HG03521 (cell line): ENCODE measurements around the gene GATD1.

Source experiments
- ATAC-seq: cut with Tn5 transposase; IDR thresholded peaks from one replicate; pipeline ENCODE4 v1.9.1; 2021; ENCODE audit warnings: mild to moderate bottlenecking, moderate library complexity; ENCODE audit not compliant: unreplicated experiment

GATD1 gene

GRCh38 chr11:813072-813455, 35.8 kb upstream of the GATD1 start:
- no peak for ATAC-seq

GRCh38 chr11:812390-812789, 35.1 kb upstream of the GATD1 start:
- no peak for ATAC-seq

- no peak for ATAC-seq
Observed at GRCh38 chr11:811446-812245, 34.4 kb upstream of the GATD1 start.

GRCh38 chr11:810040-810567, 32.8 kb upstream of the GATD1 start:
- ATAC-seq, result no peak

- peak; percentile 66 for ATAC-seq
Observed at GRCh38 chr11:809287-810039, 32.2 kb upstream of the GATD1 start, which contains the start of gene RPLP2. Gene RPLP2, plus strand, starts transcription at chr11:809967. Its CDS starts 268 bp downstream, at chr11:810235.

- no peak for ATAC-seq
Observed at GRCh38 chr11:808427-809286, 31.4 kb upstream of the GATD1 start.

GRCh38 chr11:804599-804964, 27.3 kb upstream of the GATD1 start:
- ATAC-seq, result no peak

GRCh38 chr11:803770-804598, 26.7 kb upstream of the GATD1 start:
- no peak for ATAC-seq

GRCh38 chr11:803467-803742, 26.1 kb upstream of the GATD1 start:
- no peak for ATAC-seq

- no peak for ATAC-seq
Observed at GRCh38 chr11:802693-803466, 25.6 kb upstream of the GATD1 start.

GRCh38 chr11:802018-802617, 24.8 kb upstream of the GATD1 start:
- ATAC-seq, result no peak

GRCh38 chr11:801097-801780, 24.0 kb upstream of the GATD1 start:
- no peak for ATAC-seq

GRCh38 chr11:800473-800872, 23.2 kb upstream of the GATD1 start:
- no peak for ATAC-seq

- ATAC-seq, result no peak
Observed at GRCh38 chr11:799641-800316, 22.5 kb upstream of the GATD1 start.

- peak; percentile 61 for ATAC-seq
Observed at GRCh38 chr11:798093-798713, 20.9 kb upstream of the GATD1 start, which contains the start of gene SLC25A22. Gene SLC25A22, minus strand, starts transcription at chr11:798281. Its CDS starts 3,275 bp downstream, at chr11:795006.

- ATAC-seq, result peak; percentile 31
Observed at GRCh38 chr11:797296-798092, 20.2 kb upstream of the GATD1 start.
